ENCODE data around the gene SCAMP5. TPM values are rescaled to one million over a fixed set of nuclear protein-coding genes. Genes with fewer than 3 reads are reported as not detected.
A peak's percentile ranks its signal among the peaks of the same experiment; 100 is the strongest.

The SCAMP5 gene
- polyA plus RNA-seq, 2 of the 4 experiments (the other 2 are of a cell fraction) = 10.5 to 16.2 TPM

DNA sequence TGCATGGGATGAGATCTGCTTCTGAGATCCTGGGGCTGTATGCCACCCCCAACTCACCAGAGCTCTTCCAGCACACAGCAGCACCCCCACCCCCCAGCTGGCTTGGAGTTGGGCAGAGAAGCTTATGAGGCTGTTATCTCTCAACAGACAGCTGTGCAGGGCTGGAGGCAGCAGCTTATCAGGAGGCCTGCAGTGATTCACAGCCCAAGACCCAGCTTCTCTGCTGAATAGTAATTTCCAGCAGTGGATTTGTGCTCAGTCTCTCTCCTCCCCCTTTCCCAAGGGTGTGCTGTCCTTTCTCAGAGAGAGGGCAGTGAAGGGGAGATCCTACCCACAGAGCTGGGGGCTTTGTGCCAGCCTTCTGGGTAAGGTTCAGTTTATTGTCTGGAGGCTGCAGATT lies 40.8 kb upstream of the SCAMP5 start:
- POLR2A ChIA-PET = interaction anchor here (0.6 to 1.5 kb wide), 3 partner anchors 17 to 69 kb away, joined by 5 to 7 read pairs (median 6); partner anchors contain the start of genes COX5A and SCAMP5
- H3K4me1 ChIP-seq = peaks cover 43% of the 10 kb centered on the region
- CTCF ChIA-PET = interaction anchor here (0.7 to 10.3 kb wide), 15 partner anchors 10 to 354 kb away, joined by 3 to 107 read pairs (median 4); no protein-coding TSS in a partner anchor
- DNase-seq (ENCODE audit: low read depth in 1 of 2, low spot score in 1 of 2) (no peak), ATAC-seq (no peak), FAIRE-seq (no peak)
- no peak overlapping the region for H3K4me3 ChIP-seq
- no peak for TF ChIP-seq TFCP2L1 (CRISPR knock-in tag; IDR thresholded peaks at IDR 0.05)
- no peak for TF ChIP-seq HOXB13 (CRISPR knock-in tag; IDR thresholded peaks at IDR 0.05; ENCODE audit: low read depth)
- TF ChIP-seq KDM5A (IDR thresholded peaks at IDR 0.05) = no peak
- TF ChIP-seq MYC (IDR thresholded peaks at IDR 0.05; ENCODE audit: borderline replicate concordance, low read length) = no peak
- TF ChIP-seq POLR2A (IDR thresholded peaks at IDR 0.05; ENCODE audit: low read length) = no peak
- no peak for TF ChIP-seq HOXB5 (CRISPR knock-in tag; IDR thresholded peaks at IDR 0.05)
- no peak for TF ChIP-seq CHD4 (IDR thresholded peaks at IDR 0.05; ENCODE audit: borderline replicate concordance)
- peak overlapping the region; percentile 78 for H3K4me2 ChIP-seq
- H3K9me3 ChIP-seq = no peaks in the 10 kb centered on the region
- H3K27ac ChIP-seq = peak overlapping the region in 1 of 2 experiments; percentile 38; a peak in 1 of 6 replicates

GRCh38 chr15:74955017-74955416 lies 40.3 kb upstream of the SCAMP5 start:
- Histone ChIP-seq H3K4me1 (peaks cover 43% of the 10 kb centered on the region), H3K9me3 (no peaks in the 10 kb centered on the region), H3K4me3 (0 out of 3 replicates have a peak overlapping the region, but pooled peaks have one; percentile 53), H3K27ac (peak overlapping the region in 1 of 2 experiments; percentile 38; a peak in 1 of 6 replicates), H3K4me2 (peak overlapping the region; percentile 78)
- POLR2A ChIA-PET = interaction anchor here (0.6 to 2.5 kb wide), 3 partner anchors 40 to 69 kb away, joined by 5 to 8 read pairs (median 7); partner anchors contain the start of genes FAM219B and SCAMP5
- no peak for ATAC-seq
- TF ChIP-seq FOSB (CRISPR knock-in tag; IDR thresholded peaks at IDR 0.05) = no peak
- TF ChIP-seq CHD2 (IDR thresholded peaks at IDR 0.05; ENCODE audit: low read length, partially characterized antibody) = no peak
- no peak for TF ChIP-seq CHD4 (IDR thresholded peaks at IDR 0.05; ENCODE audit: borderline replicate concordance)
- TF ChIP-seq NPAS2 (CRISPR knock-in tag; IDR thresholded peaks at IDR 0.05; ENCODE audit: borderline replicate concordance) = no peak
- no peak for TF ChIP-seq RAD21 (conservative IDR thresholded peaks at IDR 0.05 in 1 of 2, IDR thresholded peaks at IDR 0.05 in 1 of 2)
- TF ChIP-seq POLR2AphosphoS2 (conservative IDR thresholded peaks at IDR 0.05; ENCODE audit: low read length) = no peak
- no peak for TF ChIP-seq RFX5 (IDR thresholded peaks at IDR 0.05)
- TF ChIP-seq TFCP2L1 (CRISPR knock-in tag; IDR thresholded peaks at IDR 0.05) = no peak
- no peak for TF ChIP-seq PHF8 (IDR thresholded peaks at IDR 0.05; ENCODE audit: borderline replicate concordance, low read depth)
- no peak for TF ChIP-seq JUN (IDR thresholded peaks at IDR 0.05)
- TF ChIP-seq ZSCAN20 (CRISPR knock-in tag; IDR thresholded peaks at IDR 0.05) = no peak
- no peak for TF ChIP-seq CTCF (IDR thresholded peaks at IDR 0.05)
- TF ChIP-seq SMC3 (IDR thresholded peaks at IDR 0.05) = no peak
- DNase-seq (ENCODE audit: low read depth in 1 of 2, low spot score in 1 of 2) = no peak
- WGBS (ENCODE audit: missing lambda C conversion rate) = 86% methylated on average over 8 of the region's 8 CpGs
- CTCF ChIA-PET = interaction anchor here (0.7 to 10.3 kb wide), 16 partner anchors 8 to 353 kb away, joined by 3 to 107 read pairs (median 4); partner anchors contain the start of gene SCAMP5
- no peak for FAIRE-seq

GRCh38 chr15:74955796-74956647 lies 39.3 kb upstream of the SCAMP5 start:
- Histone ChIP-seq H3K4me3 (peak overlapping the region; percentile 53), H3K9me3 (no peaks in the 10 kb centered on the region), H3K4me2 (peak overlapping the region; percentile 78), H3K4me1 (peaks cover 44% of the 10 kb centered on the region), H3K27ac (peak overlapping the region; percentile 82 to 92)
- ATAC-seq (peak; percentile 34 to 50), DNase-seq (ENCODE audit: low read depth in 1 of 2, low spot score in 1 of 2) (peak; percentile 47 to 85), FAIRE-seq (no peak)
- ChIA-PET POLR2A (interaction anchor here (0.7 to 2.8 kb wide), 16 partner anchors 9 to 496 kb away, joined by 3 to 25 read pairs (median 6); partner anchors contain the start of genes C15orf39, COX5A, FAM219B and PPCDC), CTCF (interaction anchor here (0.8 to 10.3 kb wide), 22 partner anchors 6 to 352 kb away, joined by 3 to 107 read pairs (median 5); partner anchors contain the start of genes C15orf39, PPCDC and SCAMP5)
- 90% methylated on average over 34 of the region's 88 CpGs for WGBS (ENCODE audit: missing lambda C conversion rate)
- TF ChIP-seq NPAS2 (CRISPR knock-in tag; IDR thresholded peaks at IDR 0.05; ENCODE audit: borderline replicate concordance) = peak; percentile 90
- peak; percentile 90 for TF ChIP-seq RNF2 (IDR thresholded peaks at IDR 0.05; ENCODE audit: borderline replicate concordance, low read depth)
- peak; percentile 67 for TF ChIP-seq SMC3 (IDR thresholded peaks at IDR 0.05)
- TF ChIP-seq TFCP2L1 (CRISPR knock-in tag; IDR thresholded peaks at IDR 0.05) = peak; percentile 68; the same call in 1 of the 2 replicates
- TF ChIP-seq, protein P1, sequence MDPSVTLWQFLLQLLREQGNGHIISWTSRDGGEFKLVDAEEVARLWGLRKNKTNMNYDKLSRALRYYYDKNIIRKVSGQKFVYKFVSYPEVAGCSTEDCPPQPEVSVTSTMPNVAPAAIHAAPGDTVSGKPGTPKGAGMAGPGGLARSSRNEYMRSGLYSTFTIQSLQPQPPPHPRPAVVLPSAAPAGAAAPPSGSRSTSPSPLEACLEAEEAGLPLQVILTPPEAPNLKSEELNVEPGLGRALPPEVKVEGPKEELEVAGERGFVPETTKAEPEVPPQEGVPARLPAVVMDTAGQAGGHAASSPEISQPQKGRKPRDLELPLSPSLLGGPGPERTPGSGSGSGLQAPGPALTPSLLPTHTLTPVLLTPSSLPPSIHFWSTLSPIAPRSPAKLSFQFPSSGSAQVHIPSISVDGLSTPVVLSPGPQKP (IDR thresholded peaks at IDR 0.05; ENCODE audit: low read depth, low read length) = no peak
- peak; percentile 99 for TF ChIP-seq E2F6 (IDR thresholded peaks at IDR 0.05; ENCODE audit: borderline replicate concordance, low read depth)
- TF ChIP-seq MYC (IDR thresholded peaks at IDR 0.05; ENCODE audit: borderline replicate concordance, low read length) = peak; percentile 82; the same call in 1 of the 2 replicates
- peak; percentile 91 for TF ChIP-seq TP53 (CRISPR knock-in tag; IDR thresholded peaks at IDR 0.05)
- TF ChIP-seq, protein P2, sequence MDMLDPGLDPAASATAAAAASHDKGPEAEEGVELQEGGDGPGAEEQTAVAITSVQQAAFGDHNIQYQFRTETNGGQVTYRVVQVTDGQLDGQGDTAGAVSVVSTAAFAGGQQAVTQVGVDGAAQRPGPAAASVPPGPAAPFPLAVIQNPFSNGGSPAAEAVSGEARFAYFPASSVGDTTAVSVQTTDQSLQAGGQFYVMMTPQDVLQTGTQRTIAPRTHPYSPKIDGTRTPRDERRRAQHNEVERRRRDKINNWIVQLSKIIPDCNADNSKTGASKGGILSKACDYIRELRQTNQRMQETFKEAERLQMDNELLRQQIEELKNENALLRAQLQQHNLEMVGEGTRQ (IDR thresholded peaks at IDR 0.05) = peak; percentile 91
- no peak for TF ChIP-seq ZFP36 (IDR thresholded peaks at IDR 0.05; ENCODE audit: borderline replicate concordance, partially characterized antibody)
- TF ChIP-seq CHD2 (IDR thresholded peaks at IDR 0.05; ENCODE audit: low read length, partially characterized antibody) = no peak
- no peak for TF ChIP-seq ZSCAN20 (CRISPR knock-in tag; IDR thresholded peaks at IDR 0.05)
- TF ChIP-seq EP300 (IDR thresholded peaks at IDR 0.05) = no peak
- no peak for TF ChIP-seq KDM1A (IDR thresholded peaks at IDR 0.05; ENCODE audit: low read depth)
- TF ChIP-seq HOXB5 (CRISPR knock-in tag; IDR thresholded peaks at IDR 0.05) = peak; percentile 78

Measured in A549 (cell line).